Heart left ventricle (tissue), 16 donors: Measurements from ENCODE around the gene TIMM50. TPM values are rescaled to one million over a fixed set of nuclear protein-coding genes. Genes with fewer than 3 reads are reported as not detected.
A peak's percentile ranks its signal among the peaks of the same experiment; 100 is the strongest.

Experiments
- ATAC-seq, 4 donors: fragments of 200-7000 bp; cut with Tn5 transposase; one replicate each; pipeline ENCODE4 v1.9.1; 2020 to 2022; ENCODE audit warnings: moderate library complexity in 4 of 4, mild to moderate bottlenecking in 3 of 4, moderate number of reproducible peaks in 1 of 4
- DNase-seq, 5 donors: peaks; one replicate each; pipeline ENCODE4 v3.0.0-alpha.2; 2020
- H3K27ac ChIP-seq, 12 donors: fragments of 200-600 bp; sonication (generic) in 4 of 12; one replicate each; pipeline versions ENCODE4 v1.5.0 to v1.8.0; 2016 to 2022; ENCODE audit warnings: mild to moderate bottlenecking in 2 of 12
- H3K27me3 ChIP-seq, 9 donors: fragments of 200-600 bp; sonication (generic) in 2 of 9; one replicate each; pipeline versions ENCODE4 v1.5.1 to v1.8.0; 2016 to 2022; ENCODE audit warnings: mild to moderate bottlenecking in 3 of 9
- H3K36me3 ChIP-seq, 9 donors: fragments of 200-600 bp; sonication (generic) in 2 of 9; one replicate each; pipeline versions ENCODE4 v1.5.0 to v1.8.0; 2018 to 2022; ENCODE audit warnings: mild to moderate bottlenecking in 2 of 9
- H3K4me1 ChIP-seq, 12 donors: fragments of 200-600 bp; sonication (generic) in 4 of 12; one replicate each; pipeline versions ENCODE4 v1.5.0 to v1.8.0; 2016 to 2022; ENCODE audit warnings: mild to moderate bottlenecking in 3 of 12
- H3K4me3 ChIP-seq, 12 donors: fragments of 200-600 bp; sonication (generic) in 4 of 12; one replicate each; pipeline versions ENCODE4 v1.5.0 to v1.8.0; 2017 to 2022; ENCODE audit warnings: mild to moderate bottlenecking in 9 of 12, moderate library complexity in 4 of 12
- H3K9me3 ChIP-seq, 12 donors: fragments of 200-600 bp; sonication (generic) in 4 of 12; one replicate each; pipeline versions ENCODE4 v1.5.0 to v1.8.0; 2016 to 2022; ENCODE audit warnings: mild to moderate bottlenecking in 1 of 12
- CTCF ChIP-seq, 12 donors: fragments of 200-600 bp; sonication (generic) in 4 of 12; IDR thresholded peaks; one replicate each; pipeline versions ENCODE4 v1.5.0 to v1.8.0; 2018 to 2022; ENCODE audit warnings: antibody characterized with exemption in 12 of 12, mild to moderate bottlenecking in 5 of 12
- POLR2A ChIP-seq, 2 donors: fragments of 450-650 bp; IDR thresholded peaks; one replicate each; pipeline ENCODE4 v1.6.1; 2017; ENCODE audit warnings: antibody characterized with exemption in 2 of 2, mild to moderate bottlenecking in 2 of 2, moderate library complexity in 2 of 2
- WGBS, 4 donors: extraction: QIAGEN DNeasy Blood & Tissue Kit in 2 of 4; methylation state at CpG; one replicate each; pipeline versions ENCODE4 v1.1.5 to v1.1.7; 2013 to 2018; 5-methylcytosine and 5-hydroxymethylcytosine counted together
- intact Hi-C, 10 donors: fragments of 100-400 bp; cut with DNase I; formaldehyde crosslinking; loops; one replicate each; pipeline versions ENCODE4 v1.11.1 to v1.14.2; 2022
- polyA plus RNA-seq, 2 donors: library from polyadenylated mRNA; stranded (reverse); fragments of 200-250 nt; gene quantifications; one replicate each; pipeline ENCODE4 v1.2.3, GENCODE V29; 2013
- total RNA-seq, 9 donors: library from RNA; depleted of rRNA in 2 of 9; stranded (reverse); fragments of >200 nt in 2 of 9; fragmentation: NEBNext Ultra II Directional in 3 of 9; extraction: Animal tissue kit (Norgen Biotek cat#: 25700) in 3 of 9; gene quantifications; one replicate each; pipeline versions ENCODE4 v1.1.0 to v1.2.4, GENCODE V29; 2016 to 2023
- donor health status: ischemic (EF 13 %, LVEDD 7.1; RV severe dilation, severe dysfunction).
- donor health status: healthy with polysubstance abuse.
- donor health status: DM: no; HTN: yes; CAD: no.
- donor health status: DM: no; HTN: no; CAD: no.
- donor health status: ischemic (EF 25% LVEDD 6.9; RV normal size, moderate dysfunction).
- donor health status: ischemic (EF 25% LVEDD 5.7; RV mildly dilated, moderate dysfunction).
- donor health status: healthy.
- donor health status: DM: yes; HTN: yes; CAD: no.
- donor health status: ischemic (EF 35%, LVEDD 5.7; RV mildly dilated, moderate dysfunction).
- donor health status: nonischemic (EF 11% LVEDD 7.7; RV severe dilation, severe dysfunction).
- donor health status: DM: yes; HTN: yes; CAD: no.
- donor health status: PGD.
- donor health status: ischemic (EF 29% LVEDD 5.4; RV normal size, mild dysfunction).
- donor health status: nonischemic (EF 23%, LVEDD 6.1; RV moderate dilation, normal function).

Gene TIMM50
- total and polyA plus RNA-seq, 11 donors: 66.0 to 106 (median 77.5) TPM

GRCh38 chr19:39540333-39540673, 59.7 kb downstream of the TIMM50 start:
- no peak for ATAC-seq
- Histone ChIP-seq H3K4me3 (peak overlapping the region in 9 of 12 donors; percentile 72 to 98 (median 82)), H3K27me3 (no peaks in the 10 kb centered on the region), H3K36me3 (no peaks in the 10 kb centered on the region), H3K4me1 (peaks cover 0 to 24% (median 18%) of the 10 kb centered on the region in 12 donors), H3K27ac (peak overlapping the region in 7 of 12 donors; percentile 92 to 97 (median 95)), H3K9me3 (no peaks in the 10 kb centered on the region)
- peak in 3 of 12 donors; percentile 12 to 23 (median 15) for TF ChIP-seq CTCF (IDR thresholded peaks at IDR 0.05)
- TF ChIP-seq POLR2A (IDR thresholded peaks at IDR 0.05): no peak
- no peak for DNase-seq
- WGBS, 4 donors: 4 to 9% (median 5%) methylated on average over 10 of the region's 10 CpGs
- intact Hi-C loops: loop anchor here in 3 of 10 donors (2.0 to 10.0 kb wide), 3 partner anchors 100 to 413 kb away; partner anchors contain the start of genes FBL (in 2 of the 3) and PAK4 (in 1 of the 3)

Other genes with a start within 250 kb of the TIMM50 start
- not detected for gene IFNL3, start 235.8 kb upstream of the TIMM50 start, total RNA-seq
- not detected for gene IFNL3, start 235.8 kb upstream of the TIMM50 start, polyA plus RNA-seq
- gene IFNL4, start 232.0 kb upstream of the TIMM50 start, total RNA-seq: not detected
- not detected for gene IFNL4, start 232.0 kb upstream of the TIMM50 start, polyA plus RNA-seq
- gene IFNL2, start 212.4 kb upstream of the TIMM50 start, total RNA-seq: not detected
- gene IFNL2, start 212.4 kb upstream of the TIMM50 start, polyA plus RNA-seq: not detected
- gene IFNL1, start 184.4 kb upstream of the TIMM50 start, total RNA-seq: not detected
- not detected for gene IFNL1, start 184.4 kb upstream of the TIMM50 start, polyA plus RNA-seq
- gene LRFN1, start 160.0 kb upstream of the TIMM50 start, total RNA-seq: under 1 TPM in 8 of 9 donors, not detected in 1; 0.09 to 0.50 (median 0.28) TPM
- gene LRFN1, start 160.0 kb upstream of the TIMM50 start, polyA plus RNA-seq: under 1 TPM; 0.14 to 0.34 TPM
- gene GMFG, start 144.8 kb upstream of the TIMM50 start, total RNA-seq: 10 to 100 TPM in 8 of 9 donors, 1 to 10 TPM in 1; 6.4 to 93.3 (median 10.8) TPM
- 10 to 100 TPM; 16.8 to 18.7 TPM for gene GMFG, start 144.8 kb upstream of the TIMM50 start, polyA plus RNA-seq
- gene SAMD4B, start 138.4 kb upstream of the TIMM50 start, total RNA-seq: 100 to 1,000 TPM in 1 of 9 donors, 10 to 100 TPM in 8; 34.9 to 101 (median 52.3) TPM
- 10 to 100 TPM; 62.1 to 78.6 TPM for gene SAMD4B, start 138.4 kb upstream of the TIMM50 start, polyA plus RNA-seq
- 10 to 100 TPM; 32.8 to 75.7 (median 40.7) TPM for gene PAF1, start 89.7 kb upstream of the TIMM50 start, total RNA-seq
- gene PAF1, start 89.7 kb upstream of the TIMM50 start, polyA plus RNA-seq: 10 to 100 TPM; 32.5 to 61.1 TPM
- gene MED29, start 89.5 kb upstream of the TIMM50 start, total RNA-seq: 10 to 100 TPM; 26.3 to 53.0 (median 34.1) TPM
- gene MED29, start 89.5 kb upstream of the TIMM50 start, polyA plus RNA-seq: 10 to 100 TPM; 34.1 to 46.0 TPM
- 100 to 1,000 TPM in 2 of 9 donors, 10 to 100 TPM in 7; 16.1 to 145 (median 51.1) TPM for gene ZFP36, start 74.0 kb upstream of the TIMM50 start, total RNA-seq
- 10 to 100 TPM; 45.8 to 65.1 TPM for gene ZFP36, start 74.0 kb upstream of the TIMM50 start, polyA plus RNA-seq
- 10 to 100 TPM in 8 of 9 donors, 1 to 10 TPM in 1; 9.2 to 38.5 (median 14.6) TPM for gene PLEKHG2, start 68.2 kb upstream of the TIMM50 start, total RNA-seq
- 10 to 100 TPM in 1 of 2 donors, 1 to 10 TPM in 1; 8.9 to 11.7 TPM for gene PLEKHG2, start 68.2 kb upstream of the TIMM50 start, polyA plus RNA-seq
- gene RPS16, start 44.9 kb upstream of the TIMM50 start, total RNA-seq: 1,000 to 10,000 TPM in 7 of 9 donors, 100 to 1,000 TPM in 2; 617 to 1,566 (median 1,374) TPM
- gene RPS16, start 44.9 kb upstream of the TIMM50 start, polyA plus RNA-seq: 1,000 to 10,000 TPM; 1,266 to 2,656 TPM
- gene SUPT5H, start 35.3 kb upstream of the TIMM50 start, total RNA-seq: 100 to 1,000 TPM in 1 of 9 donors, 10 to 100 TPM in 8; 64.2 to 113 (median 81.7) TPM
- gene SUPT5H, start 35.3 kb upstream of the TIMM50 start, polyA plus RNA-seq: 100 to 1,000 TPM in 1 of 2 donors, 10 to 100 TPM in 1; 63.8 to 112 TPM
- not detected for gene DLL3, start 18.1 kb downstream of the TIMM50 start, total RNA-seq
- not detected for gene DLL3, start 18.1 kb downstream of the TIMM50 start, polyA plus RNA-seq
- gene SELENOV, start 34.3 kb downstream of the TIMM50 start, total RNA-seq: not detected
- gene SELENOV, start 34.3 kb downstream of the TIMM50 start, polyA plus RNA-seq: not detected
- gene EID2B, start 52.0 kb downstream of the TIMM50 start, total RNA-seq: 1 to 10 TPM; 1.1 to 5.1 (median 2.9) TPM
- 1 to 10 TPM; 1.4 to 2.2 TPM for gene EID2B, start 52.0 kb downstream of the TIMM50 start, polyA plus RNA-seq
- 10 to 100 TPM in 7 of 9 donors, 1 to 10 TPM in 2; 7.1 to 14.6 (median 12.6) TPM for gene EID2, start 59.3 kb downstream of the TIMM50 start, total RNA-seq
- gene EID2, start 59.3 kb downstream of the TIMM50 start, polyA plus RNA-seq: 10 to 100 TPM; 12.9 to 16.5 TPM
- not detected for gene LGALS13, start 121.7 kb downstream of the TIMM50 start, total RNA-seq
- gene LGALS13, start 121.7 kb downstream of the TIMM50 start, polyA plus RNA-seq: not detected
- gene LGALS16, start 175.1 kb downstream of the TIMM50 start, total RNA-seq: not detected
- gene LGALS16, start 175.1 kb downstream of the TIMM50 start, polyA plus RNA-seq: not detected
- gene LGALS14, start 223.6 kb downstream of the TIMM50 start, total RNA-seq: not detected
- gene LGALS14, start 223.6 kb downstream of the TIMM50 start, polyA plus RNA-seq: not detected